ENCODE measurements around the gene ZNF215.

DNA sequence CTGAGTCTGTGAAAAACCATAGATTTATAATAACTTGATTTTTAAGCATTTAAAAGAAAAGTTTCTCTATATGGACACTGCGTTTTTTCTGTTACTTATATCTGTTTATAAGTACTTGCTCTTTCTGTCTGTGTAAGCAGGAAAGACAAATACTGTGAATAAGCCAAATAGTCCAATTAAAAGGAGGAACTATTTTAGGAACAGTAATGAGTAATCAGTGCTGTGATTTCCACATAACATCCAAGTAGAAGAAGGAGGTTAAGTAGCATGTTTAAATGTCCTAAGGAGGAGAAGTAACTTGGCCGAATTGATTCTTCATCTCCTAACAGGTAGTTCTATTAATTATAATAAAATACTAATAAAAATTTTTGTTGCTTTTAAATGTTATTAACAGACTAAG is 53.1 kb downstream of the ZNF215 start:
- TF ChIP-seq, protein P1, sequence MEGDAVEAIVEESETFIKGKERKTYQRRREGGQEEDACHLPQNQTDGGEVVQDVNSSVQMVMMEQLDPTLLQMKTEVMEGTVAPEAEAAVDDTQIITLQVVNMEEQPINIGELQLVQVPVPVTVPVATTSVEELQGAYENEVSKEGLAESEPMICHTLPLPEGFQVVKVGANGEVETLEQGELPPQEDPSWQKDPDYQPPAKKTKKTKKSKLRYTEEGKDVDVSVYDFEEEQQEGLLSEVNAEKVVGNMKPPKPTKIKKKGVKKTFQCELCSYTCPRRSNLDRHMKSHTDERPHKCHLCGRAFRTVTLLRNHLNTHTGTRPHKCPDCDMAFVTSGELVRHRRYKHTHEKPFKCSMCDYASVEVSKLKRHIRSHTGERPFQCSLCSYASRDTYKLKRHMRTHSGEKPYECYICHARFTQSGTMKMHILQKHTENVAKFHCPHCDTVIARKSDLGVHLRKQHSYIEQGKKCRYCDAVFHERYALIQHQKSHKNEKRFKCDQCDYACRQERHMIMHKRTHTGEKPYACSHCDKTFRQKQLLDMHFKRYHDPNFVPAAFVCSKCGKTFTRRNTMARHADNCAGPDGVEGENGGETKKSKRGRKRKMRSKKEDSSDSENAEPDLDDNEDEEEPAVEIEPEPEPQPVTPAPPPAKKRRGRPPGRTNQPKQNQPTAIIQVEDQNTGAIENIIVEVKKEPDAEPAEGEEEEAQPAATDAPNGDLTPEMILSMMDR (conservative IDR thresholded peaks at IDR 0.05; ENCODE audit: low read depth, low read length) = no peak
- no peak for TF ChIP-seq EZH2 (IDR thresholded peaks at IDR 0.05; ENCODE audit: borderline replicate concordance, low read depth, low read length, poor library complexity, severe bottlenecking)
